Endothelial cell of umbilical vein (primary cell): ENCODE measurements around the gene CCNY. TPM values are rescaled to one million over a fixed set of nuclear protein-coding genes. Genes with fewer than 3 reads are reported as not detected.

Experiments
- BruUV-seq: library from RNA; stranded (reverse); fragments of 400-500 nt; replicated peaks from 2 replicates; lab custom pipeline; 2021; lab: Mats Ljungman, UMichigan
- CTCF ChIA-PET: fragments of 300-600, 350-600 bp; sonication (Branson Sonifier 250); formaldehyde crosslinking; loops from one replicate; lab custom pipeline; 2021; ENCODE audit warnings: antibody characterized with exemption, inconsistent platforms; lab: Charles Lee
- POLR2A ChIA-PET: fragments of 300-600, 350-600 bp; sonication (Branson Sonifier 250); formaldehyde crosslinking; loops from one replicate; lab custom pipeline; 2021; ENCODE audit warnings: antibody characterized with exemption, inconsistent platforms; lab: Charles Lee
- DNase-seq: peaks from one replicate; pipeline ENCODE4 v3.0.0-alpha.2; 2011; ENCODE audit warnings: low read depth, low spot score
- FAIRE-seq: peaks from 2 replicates; lab custom pipeline; 2011; peaks lifted over from hg19 to GRCh38; lab: Jason Lieb, UNC
- H2AFZ ChIP-seq: 2 replicates; pipeline ENCODE4 v1.6.0; 2012; ENCODE audit warnings: low read depth, low read length, control low read depth, inconsistent platforms
- H3K27ac ChIP-seq: 2 replicates; pipeline ENCODE4 v1.5.1; 2011; ENCODE audit warnings: low read depth, mild to moderate bottlenecking, control low read depth, low read length, moderate library complexity; ENCODE audit not compliant: insufficient read depth
- H3K27me3 ChIP-seq, 2 experiments: 2 replicates each; pipeline versions ENCODE4 v1.6.0 to v1.6.1; 2011; ENCODE audit warnings: low read length in 2 of 2, mixed read lengths in 1 of 2; ENCODE audit not compliant: control insufficient read depth in 2 of 2, insufficient read depth in 2 of 2
- H3K36me3 ChIP-seq, 2 experiments: 2 replicates in 1 of 2; 3 replicates in 1 of 2; pipeline ENCODE4 v1.5.1; 2011; ENCODE audit warnings: low read length in 2 of 2, mild to moderate bottlenecking in 1 of 2, moderate library complexity in 1 of 2; ENCODE audit not compliant: control insufficient read depth in 2 of 2, insufficient read depth in 2 of 2; ENCODE audit errors: extremely low read depth in 1 of 2
- H3K4me1 ChIP-seq: 3 replicates; pipeline ENCODE4 v1.5.1; 2011; ENCODE audit warnings: mild to moderate bottlenecking, low read length; ENCODE audit not compliant: control insufficient read depth, insufficient read depth; ENCODE audit errors: extremely low read depth
- H3K4me2 ChIP-seq: 2 replicates; pipeline ENCODE4 v1.6.1; 2011; ENCODE audit warnings: low read length, control low read depth, mixed read lengths; ENCODE audit not compliant: insufficient read depth
- H3K4me3 ChIP-seq, 3 experiments: fragments of 200-600 bp in 1 of 3; sonication (generic), shearing (Covaris generic) in 1 of 3; replicated peaks in 1 of 3; 2 replicates each; pipeline ENCODE4 v1.5.1; 2011 to 2016; ENCODE audit warnings: control low read depth in 3 of 3, low read length in 3 of 3, mild to moderate bottlenecking in 2 of 3, inconsistent platforms in 1 of 3, low read depth in 1 of 3, moderate library complexity in 1 of 3; ENCODE audit not compliant: insufficient read depth in 1 of 3
- H3K79me2 ChIP-seq: 2 replicates; pipeline ENCODE4 v1.6.0; 2012; ENCODE audit warnings: low read length, inconsistent platforms; ENCODE audit not compliant: control insufficient read depth, insufficient read depth
- H3K9ac ChIP-seq: replicated peaks from 2 replicates; pipeline ENCODE3; 2011; ENCODE audit warnings: low read length, control low read depth; ENCODE audit not compliant: insufficient read depth; ENCODE audit errors: extremely low read depth
- H3K9me1 ChIP-seq: replicated peaks from 3 replicates; pipeline ENCODE4 v1.6.0; 2011; ENCODE audit warnings: mild to moderate bottlenecking, low read length; ENCODE audit not compliant: control insufficient read depth, insufficient read depth; ENCODE audit errors: extremely low read depth
- H3K9me3 ChIP-seq: replicated peaks from 2 replicates; pipeline ENCODE4 v1.5.1; 2012; ENCODE audit warnings: low read length, inconsistent platforms; ENCODE audit not compliant: control insufficient read depth, insufficient read depth
- H4K20me1 ChIP-seq: replicated peaks from 2 replicates; pipeline ENCODE3; 2011; ENCODE audit warnings: mild to moderate bottlenecking, low read length; ENCODE audit not compliant: control insufficient read depth, insufficient read depth; ENCODE audit errors: extremely low read depth
- EZH2 ChIP-seq: IDR thresholded peaks from 2 replicates; pipeline ENCODE4 v1.6.1; 2012; ENCODE audit warnings: borderline replicate concordance, low read depth, mild to moderate bottlenecking, moderate library complexity, low read length, inconsistent platforms; ENCODE audit not compliant: severe bottlenecking
- FOS ChIP-seq: IDR thresholded peaks from 2 replicates; pipeline ENCODE4 v1.6.1; 2011; ENCODE audit warnings: mild to moderate bottlenecking, low read length, moderate library complexity, borderline replicate concordance; ENCODE audit not compliant: insufficient read depth
- GATA2 ChIP-seq: IDR thresholded peaks from 2 replicates; pipeline ENCODE4 v1.7.0; 2011; ENCODE audit warnings: low read depth, mild to moderate bottlenecking, moderate library complexity, mixed read lengths, low read length; ENCODE audit not compliant: insufficient read length, insufficient read depth
- JUN ChIP-seq: IDR thresholded peaks from 2 replicates; pipeline ENCODE4 v1.6.1; 2011; ENCODE audit warnings: borderline replicate concordance, low read depth; ENCODE audit not compliant: insufficient read length, insufficient read depth
- MYC ChIP-seq: IDR thresholded peaks from one replicate; pipeline ENCODE4 v1.6.1; 2011; ENCODE audit warnings: mild to moderate bottlenecking, low read depth, low read length
- POLR2A ChIP-seq: IDR thresholded peaks from 2 replicates; pipeline ENCODE4 v1.6.1; 2012; ENCODE audit warnings: low read depth, mild to moderate bottlenecking, control low read depth, low read length
- POLR2AphosphoS5 ChIP-seq: IDR thresholded peaks from 2 replicates; pipeline ENCODE4 v1.6.1; 2012; ENCODE audit warnings: low read depth, mild to moderate bottlenecking, control low read depth, low read length, moderate library complexity; ENCODE audit not compliant: insufficient read depth
- dilution Hi-C: fragments of 300-500 bp; cut with MboI; formaldehyde crosslinking; loops from one replicate; pipeline ENCODE4 v1.15.0; 2019; ENCODE audit warnings: low sequenced_read_pairs; ENCODE audit not compliant: extremely low pct_ligation_motif_present
- intact Hi-C: fragments of 100-400 bp; cut with micrococcal nuclease; formaldehyde crosslinking; loops from one replicate; pipeline ENCODE4 v1.10.0; 2022
- polyA plus RNA-seq, 4 experiments: library from polyadenylated mRNA; depleted of rRNA in 3 of 4; stranded (reverse) in 3 of 4; unstranded in 1 of 4; fragments of >200 nt; gene quantifications; 2 replicates each; pipeline versions ENCODE4 v1.2.1 to v1.2.3, GENCODE V29; 2011 to 2012; ENCODE audit warnings: missing spikeins in 1 of 4
- total RNA-seq: library from RNA; stranded (reverse); gene quantifications from 2 replicates; pipeline ENCODE4 v1.2.3, GENCODE V29; 2021
- TF ChIP-seq, protein P1 (sequence below), 2 donors: IDR thresholded peaks; 1 replicate in 1 of 2; 2 replicates in 1 of 2; pipeline ENCODE4 v1.5.1; 2011; ENCODE audit warnings: low read length in 2 of 2, mild to moderate bottlenecking in 2 of 2, moderate library complexity in 2 of 2, control low read depth in 1 of 2, inconsistent platforms in 1 of 2, low read depth in 1 of 2; ENCODE audit not compliant: insufficient read depth in 1 of 2; ENCODE audit errors: extremely low read depth in 1 of 2
- TF ChIP-seq, protein P2 (sequence below): IDR thresholded peaks from 2 replicates; pipeline ENCODE4 v1.6.1; 2011; ENCODE audit not compliant: insufficient read depth, insufficient read length

CCNY gene
- total and polyA plus RNA-seq, 2 donors (not counting 3 experiments of a cell fraction or from before 2014, with no cell fraction given): 61.5 to 107 TPM

DNA sequence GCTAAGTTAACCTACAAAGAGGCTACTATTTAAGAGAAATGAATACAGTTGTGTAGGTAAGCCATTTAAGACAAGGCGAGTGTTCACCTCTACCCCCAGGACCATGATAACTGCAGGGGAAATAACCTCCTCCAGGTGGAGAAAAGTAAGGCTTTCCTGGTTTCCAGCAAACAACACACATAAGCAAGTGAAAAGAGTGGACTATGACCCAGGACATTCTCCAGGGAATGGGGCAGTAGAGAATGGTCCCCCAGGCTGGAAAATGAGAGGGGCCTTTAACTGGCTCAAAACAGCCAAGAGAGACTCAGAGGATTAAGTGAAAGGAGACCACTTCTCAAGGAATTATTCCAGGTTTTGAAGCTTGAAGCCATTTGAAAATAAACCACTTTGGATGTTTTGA, 167.8 kb downstream of the CCNY start:
- no peak overlapping the region for H3K9ac ChIP-seq
- no peak overlapping the region for H2AFZ ChIP-seq
- H3K4me1 ChIP-seq: no peaks in the 10 kb centered on the region
- BruUV-seq: no TSS peak
- POLR2A ChIA-PET: no interaction called here
- peaks cover 2 to 3% of the 10 kb centered on the region in 2 experiments for H3K36me3 ChIP-seq
- intact Hi-C loops: loop anchor here (1.0 kb wide), 1 partner anchor 8 kb away; no protein-coding TSS in a partner anchor
- no peaks in the 10 kb centered on the region for H3K27me3 ChIP-seq
- CTCF ChIA-PET: no interaction called here
- TF ChIP-seq MYC (no peak), POLR2AphosphoS5 (no peak), JUN (no peak), EZH2 (no peak), GATA2 (no peak), FOS (no peak), POLR2A (no peak)
- TF ChIP-seq, protein P1, sequence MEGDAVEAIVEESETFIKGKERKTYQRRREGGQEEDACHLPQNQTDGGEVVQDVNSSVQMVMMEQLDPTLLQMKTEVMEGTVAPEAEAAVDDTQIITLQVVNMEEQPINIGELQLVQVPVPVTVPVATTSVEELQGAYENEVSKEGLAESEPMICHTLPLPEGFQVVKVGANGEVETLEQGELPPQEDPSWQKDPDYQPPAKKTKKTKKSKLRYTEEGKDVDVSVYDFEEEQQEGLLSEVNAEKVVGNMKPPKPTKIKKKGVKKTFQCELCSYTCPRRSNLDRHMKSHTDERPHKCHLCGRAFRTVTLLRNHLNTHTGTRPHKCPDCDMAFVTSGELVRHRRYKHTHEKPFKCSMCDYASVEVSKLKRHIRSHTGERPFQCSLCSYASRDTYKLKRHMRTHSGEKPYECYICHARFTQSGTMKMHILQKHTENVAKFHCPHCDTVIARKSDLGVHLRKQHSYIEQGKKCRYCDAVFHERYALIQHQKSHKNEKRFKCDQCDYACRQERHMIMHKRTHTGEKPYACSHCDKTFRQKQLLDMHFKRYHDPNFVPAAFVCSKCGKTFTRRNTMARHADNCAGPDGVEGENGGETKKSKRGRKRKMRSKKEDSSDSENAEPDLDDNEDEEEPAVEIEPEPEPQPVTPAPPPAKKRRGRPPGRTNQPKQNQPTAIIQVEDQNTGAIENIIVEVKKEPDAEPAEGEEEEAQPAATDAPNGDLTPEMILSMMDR (IDR thresholded peaks at IDR 0.05; ENCODE audit: extremely low read depth in 1 of 2, insufficient read depth in 1 of 2, low read depth in 1 of 2, low read length in 2 of 2): no peak
- TF ChIP-seq, protein P2, sequence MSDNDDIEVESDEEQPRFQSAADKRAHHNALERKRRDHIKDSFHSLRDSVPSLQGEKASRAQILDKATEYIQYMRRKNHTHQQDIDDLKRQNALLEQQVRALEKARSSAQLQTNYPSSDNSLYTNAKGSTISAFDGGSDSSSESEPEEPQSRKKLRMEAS: no peak
- no peak overlapping the region for H3K4me3 ChIP-seq
- no peak for FAIRE-seq
- H3K79me2 ChIP-seq: peaks cover 43% of the 10 kb centered on the region
- dilution Hi-C loops: no loop called here
- no peak for DNase-seq
- H4K20me1 ChIP-seq: no peaks in the 10 kb centered on the region
- no peaks in the 10 kb centered on the region for H3K9me1 ChIP-seq
- H3K27ac ChIP-seq: no peak overlapping the region
- no peaks in the 10 kb centered on the region for H3K9me3 ChIP-seq
- H3K4me2 ChIP-seq: no peak overlapping the region
